Central memory CD8-positive, alpha-beta T cell (primary cell): ENCODE results near the gene RBM23.

Experiments
- ATAC-seq: fragments of 150-1000 bp; cut with Tn5 transposase; replicated peaks from 2 replicates; pipeline ENCODE4 v1.10.0; 2022; ENCODE audit warnings: mild to moderate bottlenecking, moderate FRiP score, moderate number of reproducible peaks; ENCODE audit not compliant: poor library complexity, severe bottlenecking; ENCODE audit errors: extremely low read depth
- DNase-seq, 2 donors: peaks; one replicate each; pipeline ENCODE4 v3.0.0; 2021; ENCODE audit warnings: low spot score in 2 of 2
- H3K27ac Mint-ChIP-seq: one replicate; pipeline ENCODE4 v1.8.0; 2022; ENCODE audit warnings: low read depth, mild to moderate bottlenecking, moderate library complexity, mixed read lengths
- H3K27me3 Mint-ChIP-seq: one replicate; pipeline ENCODE4 v1.8.0; 2022; ENCODE audit warnings: mixed read lengths
- H3K36me3 Mint-ChIP-seq: one replicate; pipeline ENCODE4 v1.8.0; 2022; ENCODE audit warnings: mild to moderate bottlenecking, moderate library complexity, mixed read lengths; ENCODE audit not compliant: insufficient read depth
- H3K4me1 Mint-ChIP-seq: one replicate; pipeline ENCODE4 v1.8.0; 2022; ENCODE audit warnings: mixed read lengths
- H3K4me3 Mint-ChIP-seq: one replicate; pipeline ENCODE4 v1.8.0; 2022; ENCODE audit warnings: mild to moderate bottlenecking, moderate library complexity, mixed read lengths
- H3K9me3 Mint-ChIP-seq: one replicate; pipeline ENCODE4 v1.8.0; 2022; ENCODE audit warnings: mixed read lengths

Gene RBM23

DNA sequence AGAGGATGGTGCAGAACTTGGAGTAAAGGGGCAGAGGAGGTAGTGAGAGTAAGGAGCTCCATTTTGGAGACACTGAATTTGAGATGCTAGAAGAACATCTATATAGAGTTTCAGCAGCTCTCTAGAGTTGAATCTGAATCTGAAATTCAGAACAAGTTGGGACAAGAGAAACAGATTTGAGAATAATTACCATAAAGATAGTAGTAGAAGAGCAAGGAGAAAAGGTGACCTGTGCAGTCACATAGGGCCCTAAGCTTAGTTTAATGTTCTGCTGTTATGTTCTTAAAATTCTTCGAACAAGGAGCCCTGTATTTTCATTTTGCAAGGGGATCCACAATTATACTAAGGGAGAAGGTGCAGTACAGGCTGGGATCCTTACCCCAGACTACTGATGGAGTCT, 28.5 kb downstream of the RBM23 start:
- H3K27ac Mint-ChIP-seq: no peak overlapping the region
- peaks cover 17% of the 10 kb centered on the region for H3K4me1 Mint-ChIP-seq
- DNase-seq (no peak), ATAC-seq (no peak)
- peaks cover 8% of the 10 kb centered on the region for H3K36me3 Mint-ChIP-seq
- no peaks in the 10 kb centered on the region for H3K27me3 Mint-ChIP-seq
- H3K9me3 Mint-ChIP-seq: no peaks in the 10 kb centered on the region
- H3K4me3 Mint-ChIP-seq: no peak overlapping the region

DNA sequence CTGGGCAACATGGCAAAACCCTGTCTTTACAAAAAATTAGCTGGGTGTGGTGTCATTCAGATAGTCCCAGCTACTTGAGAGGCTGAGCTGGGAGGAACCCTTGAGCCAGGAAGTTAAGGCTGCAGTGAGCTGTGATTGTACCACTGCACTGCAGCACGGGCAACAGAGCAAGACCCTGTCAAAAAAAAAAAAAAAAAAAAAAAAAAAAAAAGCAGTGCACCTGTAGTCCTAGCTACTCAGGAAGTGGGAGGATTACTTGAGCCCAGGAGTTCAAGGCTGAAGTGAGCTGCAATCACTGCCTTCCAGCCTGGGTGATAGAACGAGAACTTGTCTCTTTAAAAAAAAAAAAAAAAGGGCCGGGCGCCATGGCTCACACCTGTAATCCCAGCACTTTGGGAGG, 30.3 kb downstream of the RBM23 start:
- Mint-ChIP-seq H3K4me1 (peaks cover 23% of the 10 kb centered on the region), H3K9me3 (no peaks in the 10 kb centered on the region)

DNA sequence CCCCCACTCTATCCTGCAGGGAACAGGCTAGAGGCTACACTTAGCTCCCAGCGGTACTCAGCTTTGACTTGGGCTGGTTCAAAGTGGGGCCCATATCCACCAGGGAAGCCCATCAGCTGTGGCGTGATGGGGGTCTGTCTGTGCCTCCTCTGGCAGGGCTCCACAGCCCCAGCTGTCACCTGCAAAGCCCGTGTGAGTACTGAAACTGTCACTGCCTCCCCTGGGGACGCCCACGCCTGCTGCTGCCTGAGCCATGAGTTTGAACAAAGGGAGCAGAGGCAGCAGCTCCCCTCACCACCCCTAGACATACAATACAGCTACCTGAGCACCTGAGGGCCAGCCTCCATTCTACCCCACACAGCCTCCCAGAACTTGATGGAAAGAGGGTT, 31.0 kb downstream of the RBM23 start:
- Mint-ChIP-seq H3K4me3 (peak overlapping the region; percentile 74), H3K27me3 (no peaks in the 10 kb centered on the region), H3K27ac (no peak overlapping the region), H3K4me1 (peaks cover 27% of the 10 kb centered on the region), H3K36me3 (peaks cover 5% of the 10 kb centered on the region), H3K9me3 (no peaks in the 10 kb centered on the region)
- no peak for DNase-seq
- ATAC-seq: no peak

More for the DNA sequence above, 30.3 kb downstream of the RBM23 start:
- Mint-ChIP-seq H3K36me3 (peaks cover 7% of the 10 kb centered on the region), H3K27ac (no peak overlapping the region), H3K27me3 (no peaks in the 10 kb centered on the region), H3K4me3 (no peak overlapping the region)
- no peak for ATAC-seq
- DNase-seq: no peak

DNA sequence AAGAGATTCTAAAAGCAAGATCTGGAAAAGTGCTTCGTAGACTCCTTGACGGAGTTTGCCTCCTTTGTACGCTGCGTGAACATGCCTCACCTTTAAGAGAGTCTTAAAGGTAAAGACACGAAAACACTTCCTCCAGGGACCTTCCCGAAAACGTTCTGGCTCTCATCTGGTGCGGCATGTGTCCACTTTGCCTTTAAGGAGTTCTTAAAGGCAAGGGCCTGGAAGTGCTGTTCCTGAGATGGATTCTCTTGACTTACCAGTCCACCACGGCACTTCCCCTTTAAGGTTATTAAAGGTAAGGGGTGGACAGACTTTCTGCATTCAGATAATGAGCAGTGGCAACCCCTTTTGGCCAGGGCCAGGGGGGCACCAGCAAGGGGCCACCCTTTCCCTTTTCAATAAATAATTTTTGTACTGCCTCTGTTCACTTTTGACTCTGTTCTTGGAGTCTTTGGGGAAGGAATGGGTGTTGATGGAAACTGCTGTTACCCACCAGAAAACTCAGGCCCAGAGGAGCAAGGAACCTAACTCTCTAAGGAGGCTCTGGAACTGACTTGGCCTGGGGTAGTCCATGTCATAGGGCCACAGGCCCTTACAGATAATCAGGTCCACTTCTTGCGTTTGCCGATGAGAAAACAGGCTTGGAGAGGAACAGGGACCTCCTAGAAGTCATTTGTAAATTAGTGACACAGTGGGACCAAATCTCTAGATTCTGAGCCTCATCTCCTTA, 31.5 kb downstream of the RBM23 start:
- Mint-ChIP-seq H3K4me1 (peaks cover 27% of the 10 kb centered on the region), H3K27ac (peak overlapping the region; percentile 56), H3K27me3 (no peaks in the 10 kb centered on the region), H3K9me3 (no peaks in the 10 kb centered on the region), H3K4me3 (peak overlapping the region; percentile 74), H3K36me3 (peaks cover 5% of the 10 kb centered on the region)
- DNase-seq: no peak
- peak; percentile 30 for ATAC-seq

DNA sequence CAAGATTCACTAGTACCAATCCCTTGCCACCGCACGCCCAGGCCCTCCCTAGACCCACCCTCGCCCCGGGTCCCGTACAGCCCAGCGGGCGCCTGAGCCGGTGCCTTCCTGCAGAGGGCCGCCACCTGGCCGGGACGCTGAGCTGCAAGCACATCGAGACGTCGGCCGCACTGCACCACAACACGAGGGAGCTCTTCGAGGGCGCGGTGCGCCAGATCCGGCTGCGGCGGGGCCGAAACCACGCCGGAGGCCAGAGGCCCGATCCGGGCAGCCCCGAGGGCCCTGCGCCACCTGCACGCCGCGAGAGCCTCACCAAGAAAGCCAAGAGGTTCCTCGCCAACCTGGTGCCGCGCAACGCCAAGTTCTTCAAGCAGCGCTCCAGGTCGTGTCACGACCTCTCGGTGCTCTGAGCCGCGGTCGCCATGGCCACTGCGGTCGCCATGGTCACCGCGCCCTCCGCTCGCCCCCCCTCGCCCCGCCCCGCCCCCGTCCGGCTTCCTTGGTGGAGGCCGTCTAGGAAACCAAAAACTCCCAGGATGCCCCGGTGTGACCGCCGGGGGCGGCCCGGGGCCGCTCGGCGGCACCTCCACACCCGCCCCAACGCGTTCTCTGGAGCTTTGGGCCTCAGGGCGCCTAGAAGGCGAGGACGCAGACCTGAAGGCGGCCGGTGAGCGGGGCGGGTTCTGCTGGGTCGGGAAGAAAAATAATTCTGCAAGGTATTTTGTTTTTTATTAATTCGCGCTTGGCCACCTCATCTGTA, 32.3 kb downstream of the RBM23 start:
- H3K27me3 Mint-ChIP-seq: no peaks in the 10 kb centered on the region
- ATAC-seq: peak; percentile 75
- peaks cover 27% of the 10 kb centered on the region for H3K4me1 Mint-ChIP-seq
- peaks cover 5% of the 10 kb centered on the region for H3K36me3 Mint-ChIP-seq
- DNase-seq: peak; percentile 40 to 43
- peak overlapping the region; percentile 56 for H3K27ac Mint-ChIP-seq
- H3K4me3 Mint-ChIP-seq: peak overlapping the region; percentile 74
- no peaks in the 10 kb centered on the region for H3K9me3 Mint-ChIP-seq

DNA sequence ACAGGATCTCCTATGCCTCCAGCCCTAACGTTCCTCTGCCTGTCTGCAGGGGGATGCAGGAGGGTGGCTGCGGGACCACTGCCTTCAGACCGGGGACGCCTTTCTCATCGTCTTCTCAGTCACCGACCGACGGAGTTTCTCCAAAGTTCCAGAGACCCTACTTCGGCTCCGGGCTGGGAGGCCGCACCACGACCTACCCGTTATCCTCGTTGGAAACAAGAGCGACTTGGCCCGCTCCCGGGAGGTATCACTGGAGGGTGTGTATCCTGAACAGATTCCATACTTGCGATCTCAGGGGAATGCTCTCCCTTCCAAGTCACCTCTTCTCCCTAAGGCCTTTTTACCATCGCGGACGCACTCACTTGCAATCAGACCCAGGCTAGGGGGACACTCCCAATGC, 33.0 kb downstream of the RBM23 start:
- Mint-ChIP-seq H3K27ac (peak overlapping the region; percentile 56), H3K36me3 (peaks cover 5% of the 10 kb centered on the region), H3K9me3 (no peaks in the 10 kb centered on the region), H3K4me3 (peak overlapping the region; percentile 74), H3K27me3 (no peaks in the 10 kb centered on the region), H3K4me1 (peaks cover 27% of the 10 kb centered on the region)
- DNase-seq (no peak), ATAC-seq (no peak)

DNA sequence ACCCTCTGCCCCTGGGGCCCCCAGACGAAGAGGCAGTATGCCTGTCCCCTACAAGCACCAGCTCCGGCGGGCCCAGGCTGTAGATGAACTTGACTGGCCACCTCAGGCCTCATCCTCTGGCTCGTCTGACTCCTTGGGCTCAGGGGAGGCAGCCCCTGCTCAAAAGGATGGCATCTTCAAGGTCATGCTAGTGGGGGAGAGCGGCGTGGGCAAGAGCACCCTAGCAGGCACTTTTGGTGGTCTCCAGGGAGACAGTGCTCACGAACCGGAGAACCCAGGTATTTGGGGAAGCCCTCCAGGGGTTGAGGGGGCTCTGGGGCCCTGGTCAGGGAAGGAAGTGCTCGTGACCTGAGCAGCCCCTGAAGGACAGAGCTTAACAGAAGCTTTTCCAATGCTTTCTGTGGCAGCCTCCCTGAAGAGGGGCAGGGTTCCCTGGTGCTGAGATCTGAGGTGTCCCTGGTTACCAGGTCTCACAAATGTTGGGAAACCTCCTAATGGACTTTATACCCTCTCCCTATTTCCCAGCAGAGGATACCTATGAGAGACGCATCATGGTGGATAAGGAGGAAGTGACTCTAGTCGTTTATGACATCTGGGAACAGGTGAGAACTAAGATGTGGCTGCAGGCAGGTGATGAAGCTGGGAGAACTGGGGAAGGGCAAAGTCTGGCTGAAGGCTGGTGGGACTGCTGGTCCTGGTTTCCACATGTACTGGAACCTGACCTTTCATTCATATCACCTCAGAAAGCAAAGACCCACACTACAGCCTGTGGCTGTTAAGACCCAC, 34.0 kb downstream of the RBM23 start:
- peaks cover 27% of the 10 kb centered on the region for H3K4me1 Mint-ChIP-seq
- H3K9me3 Mint-ChIP-seq: no peaks in the 10 kb centered on the region
- no peaks in the 10 kb centered on the region for H3K27me3 Mint-ChIP-seq
- ATAC-seq (no peak), DNase-seq (no peak)
- peak overlapping the region; percentile 5 for H3K4me3 Mint-ChIP-seq
- H3K27ac Mint-ChIP-seq: no peak overlapping the region
- peaks cover 5% of the 10 kb centered on the region for H3K36me3 Mint-ChIP-seq

DNA sequence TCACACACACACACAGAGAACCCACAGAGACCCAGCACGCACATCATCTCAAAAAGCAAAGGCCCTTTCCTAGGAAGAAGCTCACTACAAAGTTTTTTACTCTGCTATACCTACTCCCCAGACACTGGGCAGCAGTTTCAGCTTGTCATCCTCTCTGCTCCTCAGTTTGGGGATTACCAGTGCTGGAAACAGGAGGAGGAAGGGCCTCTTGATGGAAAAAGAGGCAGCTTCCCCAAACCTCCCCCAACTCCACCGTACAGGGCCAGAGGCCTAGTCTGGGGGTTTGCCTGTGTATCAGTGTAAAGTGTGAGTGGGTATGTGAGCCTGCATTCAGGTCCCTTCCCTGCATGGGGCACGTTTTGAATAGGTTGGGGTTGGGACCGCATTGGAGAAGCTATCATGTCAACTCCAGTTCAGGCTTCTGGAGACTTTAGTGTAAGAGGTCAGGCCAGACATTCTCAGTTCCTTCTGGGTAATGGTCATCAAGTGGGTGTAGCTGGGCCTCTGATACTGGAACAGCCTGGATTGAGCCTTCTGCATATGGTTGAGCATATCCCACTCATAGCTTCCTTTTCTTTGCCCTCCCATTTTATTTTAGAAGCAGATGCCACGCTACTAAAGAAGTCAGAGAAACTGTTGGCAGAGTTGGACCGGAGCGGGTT, 34.7 kb downstream of the RBM23 start:
- DNase-seq (no peak), ATAC-seq (no peak)
- H3K4me1 Mint-ChIP-seq: peaks cover 27% of the 10 kb centered on the region
- no peaks in the 10 kb centered on the region for H3K27me3 Mint-ChIP-seq
- H3K27ac Mint-ChIP-seq: no peak overlapping the region
- no peaks in the 10 kb centered on the region for H3K9me3 Mint-ChIP-seq
- H3K36me3 Mint-ChIP-seq: peaks cover 5% of the 10 kb centered on the region
- H3K4me3 Mint-ChIP-seq: no peak overlapping the region

DNA sequence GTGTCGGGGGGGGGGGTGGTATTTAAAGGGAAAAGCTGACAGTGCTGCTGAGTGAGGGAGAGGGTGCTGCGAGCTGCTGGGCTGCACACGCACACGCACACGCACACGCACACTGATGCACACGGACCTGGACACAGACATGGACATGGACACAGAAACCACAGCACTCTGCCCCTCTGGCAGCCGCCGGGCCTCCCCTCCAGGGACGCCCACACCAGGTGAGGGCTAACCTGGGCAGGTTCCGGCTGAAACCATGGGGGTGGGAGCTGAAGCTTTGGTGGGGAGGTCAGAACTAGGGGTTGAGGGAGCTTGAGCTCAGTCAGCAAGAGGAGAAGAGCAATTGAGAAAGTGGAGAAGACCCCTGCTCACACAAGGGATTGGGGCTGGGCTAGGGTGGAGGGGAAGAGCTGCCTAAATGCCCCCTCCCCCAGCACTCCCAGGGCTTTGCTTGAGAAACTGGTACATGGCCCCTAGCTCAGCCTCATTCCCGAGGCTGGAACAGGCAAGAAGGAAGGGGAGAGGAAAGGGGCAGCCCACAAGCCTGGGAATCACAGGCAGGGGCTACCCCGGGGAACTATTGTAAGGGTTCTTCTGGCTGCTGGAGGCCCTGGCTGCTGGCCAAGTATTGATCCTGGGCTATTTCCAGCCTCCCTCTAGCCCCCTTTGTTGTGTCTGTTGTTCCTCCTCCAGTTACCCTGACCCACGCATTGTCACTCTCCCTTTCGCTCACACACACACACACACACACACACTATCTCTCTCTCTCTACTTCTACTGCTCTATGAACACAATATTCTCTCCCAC, 35.6 kb downstream of the RBM23 start, which contains the start of gene REM2:
TSS of gene REM2 (plus strand) at position 50 of the 804 bp plus-strand sequence. CDS start at position 116, 66 bp downstream.
- Mint-ChIP-seq H3K27ac (no peak within 1 kb of the TSS), H3K9me3 (no peaks in the 10 kb centered on the region), H3K27me3 (no peaks in the 10 kb centered on the region), H3K4me1 (peaks cover 27% of the 10 kb centered on the region), H3K4me3 (no peak within 1 kb of the TSS), H3K36me3 (peaks cover 7% of the 10 kb centered on the region)
- DNase-seq (no peak), ATAC-seq (no peak)

DNA sequence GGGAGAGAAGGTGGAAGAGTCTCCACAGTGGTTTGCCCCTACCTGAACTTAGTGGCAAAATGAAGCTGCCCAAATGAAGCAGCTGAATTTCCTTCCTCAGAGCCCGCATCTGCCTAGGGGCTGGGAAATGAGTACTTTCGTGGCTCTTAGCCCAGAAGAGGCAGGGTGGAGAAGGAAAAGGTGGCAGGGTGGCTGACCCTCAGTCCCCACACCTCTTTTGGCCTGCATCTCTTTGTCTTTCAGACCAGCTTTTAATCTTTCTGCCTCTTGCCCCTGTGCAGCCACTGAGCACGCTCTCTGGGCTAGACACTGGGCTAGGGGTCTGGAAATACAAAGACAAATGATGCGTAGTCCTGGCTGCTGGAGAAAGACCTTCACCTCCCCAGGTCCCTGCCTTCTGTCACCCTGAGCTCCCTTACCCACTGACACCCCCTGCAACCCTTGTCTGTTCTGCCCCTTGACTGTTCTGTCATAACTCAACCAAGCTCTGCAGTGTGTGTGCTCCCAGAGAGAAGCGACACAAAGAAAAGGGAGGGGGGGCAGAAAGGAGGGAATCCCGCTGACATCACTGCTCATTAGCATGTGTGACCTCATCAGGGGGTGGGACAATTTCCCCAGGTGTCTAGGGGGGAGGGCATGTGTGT, 36.3 kb downstream of the RBM23 start:
- Mint-ChIP-seq H3K36me3 (peaks cover 10% of the 10 kb centered on the region), H3K4me1 (peaks cover 28% of the 10 kb centered on the region), H3K27ac (no peak overlapping the region), H3K9me3 (no peaks in the 10 kb centered on the region), H3K27me3 (no peaks in the 10 kb centered on the region), H3K4me3 (no peak overlapping the region)
- no peak for ATAC-seq
- no peak for DNase-seq

DNA sequence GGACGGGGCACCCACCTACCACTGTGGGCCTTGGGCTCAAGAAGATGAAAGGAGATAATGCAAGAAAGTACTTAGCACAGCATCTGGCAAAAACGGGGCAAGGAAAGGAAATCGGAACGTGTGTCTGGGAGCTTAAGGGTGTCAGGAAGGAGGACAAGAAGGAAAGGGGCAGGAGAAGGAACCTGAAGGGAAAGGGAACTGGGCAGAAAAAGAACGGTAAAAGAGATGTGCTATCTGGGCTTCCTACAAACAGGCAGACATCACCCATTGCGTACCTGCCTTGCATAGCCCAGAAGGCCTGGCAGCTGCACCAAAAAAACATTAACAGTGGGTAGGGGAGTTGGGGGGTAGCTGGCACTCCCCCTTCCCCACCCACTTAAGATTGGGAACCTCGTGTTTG, 36.9 kb downstream of the RBM23 start:
- H3K27me3 Mint-ChIP-seq: no peaks in the 10 kb centered on the region
- H3K4me1 Mint-ChIP-seq: peaks cover 23% of the 10 kb centered on the region
- ATAC-seq: no peak
- no peak overlapping the region for H3K27ac Mint-ChIP-seq
- H3K36me3 Mint-ChIP-seq: peaks cover 10% of the 10 kb centered on the region
- no peak overlapping the region for H3K4me3 Mint-ChIP-seq
- DNase-seq: no peak
- H3K9me3 Mint-ChIP-seq: no peaks in the 10 kb centered on the region
